Cardiac muscle cell (in vitro differentiated cells and primary cell): ENCODE measurements around the gene INPP1. TPM values are rescaled to one million over a fixed set of nuclear protein-coding genes. Genes with fewer than 3 reads are reported as not detected.
A peak's percentile ranks its signal among the peaks of the same experiment; 100 is the strongest.
"Not testable (repeated sequence)": the region's sequence is repeated elsewhere in the genome, so short reads cannot be mapped to it uniquely, and the experiment has no call there.

Source experiments
- DNase-seq, 2 donors: peaks; one replicate each; pipeline versions ENCODE4 v3.0.0 to v3.0.0-alpha.2; 2010 to 2017; ENCODE audit warnings: low read depth in 1 of 2, low spot score in 1 of 2
- H3K27ac ChIP-seq: fragments of 200-600 bp; sonication (generic); 2 replicates; pipeline ENCODE4 v1.5.1; 2016
- H3K27me3 ChIP-seq: fragments of 200-600 bp; sonication (generic); 2 replicates; pipeline ENCODE4 v1.6.0; 2016; ENCODE audit warnings: control low read depth
- H3K36me3 ChIP-seq: fragments of 200-600 bp; sonication (generic); 2 replicates; pipeline ENCODE4 v1.5.1; 2016; ENCODE audit warnings: control low read depth
- H3K4me1 ChIP-seq: fragments of 200-600 bp; sonication (generic); 2 replicates; pipeline ENCODE4 v1.8.1; 2017; ENCODE audit warnings: low read depth, mild to moderate bottlenecking, mixed run types
- H3K4me3 ChIP-seq: fragments of 200-600 bp; sonication (generic); 2 replicates; pipeline ENCODE4 v1.5.1; 2016; ENCODE audit warnings: mild to moderate bottlenecking
- H3K9me3 ChIP-seq: fragments of 200-600 bp; sonication (generic); 2 replicates; pipeline ENCODE4 v1.5.1; 2017; ENCODE audit warnings: low read depth, mild to moderate bottlenecking, control low read depth
- CTCF ChIP-seq: IDR thresholded peaks from 2 replicates; pipeline ENCODE4 v1.5.1; 2012; ENCODE audit warnings: low read depth, mild to moderate bottlenecking, low read length
- polyA plus RNA-seq: library from polyadenylated mRNA; unstranded; fragments of >200 nt; fragmentation: Nextera tagmentation; extraction: Ambion mirVana; gene quantifications from 2 replicates; pipeline ENCODE4 v1.2.1, GENCODE V29; 2016
- total RNA-seq: library from RNA; depleted of rRNA; stranded (reverse); fragments of >200 nt; gene quantifications from 2 replicates; pipeline ENCODE4 v1.2.3, GENCODE V29; 2016

Gene INPP1
- total and polyA plus RNA-seq, 2 experiments from 2014 or later = 2.9 to 3.3 TPM

- Histone ChIP-seq H3K27me3 (peaks cover 42% of the 10 kb centered on the region), H3K4me3 (no peak overlapping the region), H3K27ac (peak overlapping the region; percentile 66), H3K9me3 (no peaks in the 10 kb centered on the region), H3K4me1 (peaks cover 9% of the 10 kb centered on the region), H3K36me3 (no peaks in the 10 kb centered on the region)
- DNase-seq = peak in 1 of 2 donors; percentile 87
- no peak for TF ChIP-seq CTCF
These were observed 9.5 kb downstream of the INPP1 start for GRCh38 chr2:190352668-190353536.

GRCh38 chr2:190353537-190353899, 10.1 kb downstream of the INPP1 start:
- Histone ChIP-seq H3K27me3 (peaks cover 43% of the 10 kb centered on the region), H3K9me3 (no peaks in the 10 kb centered on the region), H3K27ac (no peak overlapping the region)

GRCh38 chr2:190354003-190354690, 10.8 kb downstream of the INPP1 start:
- no peak for DNase-seq
- no peaks in the 10 kb centered on the region for H3K36me3 ChIP-seq
- no peaks in the 10 kb centered on the region for H3K9me3 ChIP-seq
- no peak for TF ChIP-seq CTCF
- peaks cover 47% of the 10 kb centered on the region for H3K27me3 ChIP-seq
- H3K4me1 ChIP-seq = peaks cover 9% of the 10 kb centered on the region
- H3K4me3 ChIP-seq = no peak overlapping the region
- no peak overlapping the region for H3K27ac ChIP-seq

More at GRCh38 chr2:190353537-190353899, 10.1 kb downstream of the INPP1 start:
- TF ChIP-seq CTCF = no peak
- peaks cover 9% of the 10 kb centered on the region for H3K4me1 ChIP-seq
- no peak for DNase-seq
- no peaks in the 10 kb centered on the region for H3K36me3 ChIP-seq
- H3K4me3 ChIP-seq = no peak overlapping the region

- Histone ChIP-seq H3K4me1 (peaks cover 9% of the 10 kb centered on the region), H3K4me3 (no peak overlapping the region), H3K27ac (no peak overlapping the region), H3K27me3 (peaks cover 34% of the 10 kb centered on the region), H3K36me3 (no peaks in the 10 kb centered on the region), H3K9me3 (no peaks in the 10 kb centered on the region)
- DNase-seq = peak in 1 of 2 donors; percentile 41
- TF ChIP-seq CTCF = no peak
These were observed 12.7 kb downstream of the INPP1 start for GRCh38 chr2:190355968-190356644.

- no peak for DNase-seq
- no peak for TF ChIP-seq CTCF
- Histone ChIP-seq H3K4me3 (no peak overlapping the region), H3K36me3 (no peaks in the 10 kb centered on the region), H3K27ac (no peak overlapping the region), H3K27me3 (peaks cover 40% of the 10 kb centered on the region), H3K4me1 (peaks cover 2% of the 10 kb centered on the region), H3K9me3 (no peaks in the 10 kb centered on the region)
These were observed 14.2 kb downstream of the INPP1 start for GRCh38 chr2:190357600-190357999.

- not testable (repeated sequence) for H3K27ac ChIP-seq, H3K9me3 ChIP-seq, H3K4me3 ChIP-seq, DNase-seq, H3K36me3 ChIP-seq, H3K4me1 ChIP-seq
- peaks cover 47% of the 10 kb centered on the region for H3K27me3 ChIP-seq
These were observed 15.5 kb downstream of the INPP1 start for GRCh38 chr2:190358655-190359448.
